ENCODE measurements around the gene NGLY1. TPM values are rescaled to one million over a fixed set of nuclear protein-coding genes. Genes with fewer than 3 reads are reported as not detected.

NGLY1 gene
- total RNA-seq, 1 experiment from 2014 or later = 47.7 TPM

GRCh38 chr3:25751048-25751447, 32.2 kb downstream of the NGLY1 start:
- peaks cover 35% of the 10 kb centered on the region for H3K36me3 ChIP-seq (ENCODE audit: low read depth, low read length)
- no peaks in the 10 kb centered on the region for H3K9me2 ChIP-seq (replicated peaks; ENCODE audit: low read length)
- ChIA-PET CTCF (no interaction called here), POLR2A (ENCODE audit: unreplicated experiment) (no interaction called here)
- no peaks in the 10 kb centered on the region for H3K79me2 ChIP-seq (ENCODE audit: low read length)
- intact Hi-C loops (cut with micrococcal nuclease) = no loop called here
- no peak overlapping the region for H2AFZ ChIP-seq (ENCODE audit: low read length)
- H3K4me2 ChIP-seq (ENCODE audit: low read length) = no peak overlapping the region
- no TSS peak for BruUV-seq (replicated peaks)
- no peaks in the 10 kb centered on the region for H3K27me3 ChIP-seq (ENCODE audit: low read length)
- ATAC-seq (no peak), DNase-seq (no peak)
- H3F3A ChIP-seq (ENCODE audit: low read length, unreplicated experiment) = no peaks in the 10 kb centered on the region
- no peaks in the 10 kb centered on the region for H3K9me3 ChIP-seq (ENCODE audit: low read length)
- H4K20me1 ChIP-seq (ENCODE audit: low read length) = no peaks in the 10 kb centered on the region
- H3K9ac ChIP-seq (ENCODE audit: low read length) = no peak overlapping the region
- H3K4me1 ChIP-seq (ENCODE audit: insufficient read depth, low read length) = peaks cover 16% of the 10 kb centered on the region
- TF ChIP-seq EZH2phosphoT487 (IDR thresholded peaks at IDR 0.05; ENCODE audit: borderline replicate concordance, low read length) (no peak), EZH2 (IDR thresholded peaks at IDR 0.05; ENCODE audit: low read length, unreplicated experiment) (no peak), CTCF (conservative IDR thresholded peaks at IDR 0.05; ENCODE audit: low read depth, low read length) (no peak)
- no peak overlapping the region for H3K4me3 ChIP-seq (ENCODE audit: low read length)
- H3K27ac ChIP-seq (ENCODE audit: low read length) = no peak overlapping the region

GRCh38 chr3:25749031-25749581, 34.1 kb downstream of the NGLY1 start:
- Histone ChIP-seq H3K79me2 (ENCODE audit: low read length) (no peaks in the 10 kb centered on the region), H3F3A (ENCODE audit: low read length, unreplicated experiment) (no peaks in the 10 kb centered on the region), H4K20me1 (ENCODE audit: low read length) (no peaks in the 10 kb centered on the region), H2AFZ (ENCODE audit: low read length) (no peak overlapping the region), H3K9me2 (replicated peaks; ENCODE audit: low read length) (no peaks in the 10 kb centered on the region), H3K4me1 (ENCODE audit: insufficient read depth, low read length) (peaks cover 16% of the 10 kb centered on the region), H3K4me3 (ENCODE audit: low read length) (no peak overlapping the region), H3K27ac (ENCODE audit: low read length) (no peak overlapping the region), H3K36me3 (ENCODE audit: low read depth, low read length) (peaks cover 34% of the 10 kb centered on the region), H3K9ac (ENCODE audit: low read length) (no peak overlapping the region), H3K9me3 (ENCODE audit: low read length) (no peaks in the 10 kb centered on the region), H3K27me3 (ENCODE audit: low read length) (no peaks in the 10 kb centered on the region), H3K4me2 (ENCODE audit: low read length) (no peak overlapping the region)
- intact Hi-C loops (cut with micrococcal nuclease) = loop anchor here (5.0 kb wide), 1 partner anchor 87 kb away; the partner anchor contains the start of gene TOP2B
- BruUV-seq (replicated peaks) = no TSS peak
- ChIA-PET POLR2A (ENCODE audit: unreplicated experiment) (no interaction called here), CTCF (no interaction called here)
- no peak for ATAC-seq
- no peak for DNase-seq
- TF ChIP-seq EZH2phosphoT487 (IDR thresholded peaks at IDR 0.05; ENCODE audit: borderline replicate concordance, low read length) = no peak
- TF ChIP-seq EZH2 (IDR thresholded peaks at IDR 0.05; ENCODE audit: low read length, unreplicated experiment) = no peak
- TF ChIP-seq CTCF (conservative IDR thresholded peaks at IDR 0.05; ENCODE audit: low read depth, low read length) = no peak

- Histone ChIP-seq H3K36me3 (ENCODE audit: low read depth, low read length) (peaks cover 28% of the 10 kb centered on the region), H3K27ac (ENCODE audit: low read length) (no peak overlapping the region), H3K4me3 (ENCODE audit: low read length) (no peak overlapping the region), H3K9me3 (ENCODE audit: low read length) (no peaks in the 10 kb centered on the region), H3F3A (ENCODE audit: low read length, unreplicated experiment) (no peaks in the 10 kb centered on the region), H4K20me1 (ENCODE audit: low read length) (no peaks in the 10 kb centered on the region), H3K9ac (ENCODE audit: low read length) (no peak overlapping the region), H3K9me2 (replicated peaks; ENCODE audit: low read length) (no peaks in the 10 kb centered on the region), H2AFZ (ENCODE audit: low read length) (no peak overlapping the region), H3K27me3 (ENCODE audit: low read length) (no peaks in the 10 kb centered on the region), H3K79me2 (ENCODE audit: low read length) (no peaks in the 10 kb centered on the region), H3K4me1 (ENCODE audit: insufficient read depth, low read length) (peaks cover 16% of the 10 kb centered on the region), H3K4me2 (ENCODE audit: low read length) (no peak overlapping the region)
- CTCF ChIA-PET = no interaction called here
- intact Hi-C loops (cut with micrococcal nuclease) = loop anchor here (5.0 kb wide), 1 partner anchor 86 kb away; the partner anchor contains the start of gene TOP2B
- ATAC-seq (no peak), DNase-seq (no peak)
- POLR2A ChIA-PET (ENCODE audit: unreplicated experiment) = no interaction called here
- no peak for TF ChIP-seq CTCF (conservative IDR thresholded peaks at IDR 0.05; ENCODE audit: low read depth, low read length)
- no peak for TF ChIP-seq EZH2 (IDR thresholded peaks at IDR 0.05; ENCODE audit: low read length, unreplicated experiment)
- TF ChIP-seq EZH2phosphoT487 (IDR thresholded peaks at IDR 0.05; ENCODE audit: borderline replicate concordance, low read length) = no peak
- BruUV-seq (replicated peaks) = no TSS peak
These were observed 35.1 kb downstream of the NGLY1 start for GRCh38 chr3:25748189-25748588.

All from PC-3 (cell line).